Rectal smooth muscle tissue (tissue), 1 donor: ENCODE data around the gene CCER1.

Experiments used
- H3K27ac ChIP-seq: one replicate; pipeline ENCODE4 v1.7.0; 2013; ENCODE audit warnings: low read depth, low read length, inconsistent platforms
- H3K27me3 ChIP-seq: one replicate; pipeline ENCODE4 v1.7.0; 2013; ENCODE audit warnings: low read length; ENCODE audit not compliant: control insufficient read depth, insufficient read depth
- H3K36me3 ChIP-seq: one replicate; pipeline ENCODE4 v1.7.0; 2013; ENCODE audit warnings: low read length; ENCODE audit not compliant: control insufficient read depth, insufficient read depth
- H3K4me1 ChIP-seq: one replicate; pipeline ENCODE4 v1.7.0; 2013; ENCODE audit warnings: low read length; ENCODE audit not compliant: control insufficient read depth, insufficient read depth
- H3K4me3 ChIP-seq: one replicate; pipeline ENCODE4 v1.7.0; 2013; ENCODE audit warnings: low read length
- H3K9ac ChIP-seq: one replicate; pipeline ENCODE4 v1.7.0; 2013; ENCODE audit warnings: low read length

The CCER1 gene

GRCh38 chr12:90939382-90939781 is 15.6 kb downstream of the CCER1 start:
- Histone ChIP-seq H3K4me3 (no peak overlapping the region), H3K27me3 (no peaks in the 10 kb centered on the region), H3K4me1 (no peaks in the 10 kb centered on the region), H3K9ac (no peak overlapping the region), H3K27ac (no peak overlapping the region), H3K36me3 (no peaks in the 10 kb centered on the region)

GRCh38 chr12:90938451-90938850 is 16.5 kb downstream of the CCER1 start:
- no peaks in the 10 kb centered on the region for H3K27me3 ChIP-seq
- H3K27ac ChIP-seq, result no peak overlapping the region
- H3K36me3 ChIP-seq, result no peaks in the 10 kb centered on the region
- no peak overlapping the region for H3K9ac ChIP-seq
- H3K4me1 ChIP-seq, result no peaks in the 10 kb centered on the region
- no peak overlapping the region for H3K4me3 ChIP-seq

- H3K4me1 ChIP-seq, result no peaks in the 10 kb centered on the region
- H3K36me3 ChIP-seq, result no peaks in the 10 kb centered on the region
- no peaks in the 10 kb centered on the region for H3K27me3 ChIP-seq
- H3K9ac ChIP-seq, result no peak overlapping the region
- no peak overlapping the region for H3K27ac ChIP-seq
- H3K4me3 ChIP-seq, result no peak overlapping the region
These were observed 17.3 kb downstream of the CCER1 start for GRCh38 chr12:90937651-90938050.

- Histone ChIP-seq H3K27me3 (no peaks in the 10 kb centered on the region), H3K36me3 (no peaks in the 10 kb centered on the region), H3K27ac (no peak overlapping the region), H3K4me3 (no peak overlapping the region), H3K9ac (no peak overlapping the region), H3K4me1 (no peaks in the 10 kb centered on the region)
These were observed 18.6 kb downstream of the CCER1 start for GRCh38 chr12:90936230-90937005.

GRCh38 chr12:90925562-90925961 is 29.4 kb downstream of the CCER1 start:
- Histone ChIP-seq H3K9ac (no peak overlapping the region), H3K36me3 (no peaks in the 10 kb centered on the region), H3K4me3 (no peak overlapping the region), H3K27me3 (no peaks in the 10 kb centered on the region), H3K4me1 (no peaks in the 10 kb centered on the region), H3K27ac (no peak overlapping the region)

GRCh38 chr12:90924406-90924805 is 30.6 kb downstream of the CCER1 start:
- H3K4me3 ChIP-seq, result no peak overlapping the region
- no peak overlapping the region for H3K27ac ChIP-seq
- no peaks in the 10 kb centered on the region for H3K4me1 ChIP-seq
- no peaks in the 10 kb centered on the region for H3K27me3 ChIP-seq
- H3K9ac ChIP-seq, result no peak overlapping the region
- H3K36me3 ChIP-seq, result no peaks in the 10 kb centered on the region

GRCh38 chr12:90922145-90922627 is 32.8 kb downstream of the CCER1 start:
- Histone ChIP-seq H3K27me3 (no peaks in the 10 kb centered on the region), H3K4me3 (no peak overlapping the region), H3K27ac (no peak overlapping the region), H3K9ac (no peak overlapping the region), H3K36me3 (no peaks in the 10 kb centered on the region), H3K4me1 (no peaks in the 10 kb centered on the region)

GRCh38 chr12:90921536-90921935 is 33.4 kb downstream of the CCER1 start:
- Histone ChIP-seq H3K36me3 (no peaks in the 10 kb centered on the region), H3K27ac (no peak overlapping the region), H3K4me3 (no peak overlapping the region), H3K27me3 (no peaks in the 10 kb centered on the region), H3K4me1 (no peaks in the 10 kb centered on the region), H3K9ac (no peak overlapping the region)

- no peak overlapping the region for H3K27ac ChIP-seq
- no peaks in the 10 kb centered on the region for H3K36me3 ChIP-seq
- no peaks in the 10 kb centered on the region for H3K27me3 ChIP-seq
- no peak overlapping the region for H3K9ac ChIP-seq
- no peaks in the 10 kb centered on the region for H3K4me1 ChIP-seq
- H3K4me3 ChIP-seq, result no peak overlapping the region
These were observed 34.8 kb downstream of the CCER1 start for GRCh38 chr12:90920222-90920621.

GRCh38 chr12:90917431-90917830 is 37.5 kb downstream of the CCER1 start:
- H3K4me1 ChIP-seq, result no peaks in the 10 kb centered on the region
- no peak overlapping the region for H3K27ac ChIP-seq
- no peak overlapping the region for H3K9ac ChIP-seq
- no peaks in the 10 kb centered on the region for H3K36me3 ChIP-seq
- H3K27me3 ChIP-seq, result no peaks in the 10 kb centered on the region
- no peak overlapping the region for H3K4me3 ChIP-seq

- Histone ChIP-seq H3K27me3 (no peaks in the 10 kb centered on the region), H3K4me1 (no peaks in the 10 kb centered on the region), H3K9ac (no peak overlapping the region), H3K4me3 (no peak overlapping the region), H3K36me3 (no peaks in the 10 kb centered on the region), H3K27ac (no peak overlapping the region)
These were observed 38.5 kb downstream of the CCER1 start for GRCh38 chr12:90916516-90916915.

GRCh38 chr12:90915353-90915752 is 39.6 kb downstream of the CCER1 start:
- H3K27ac ChIP-seq, result no peak overlapping the region
- no peaks in the 10 kb centered on the region for H3K36me3 ChIP-seq
- H3K4me3 ChIP-seq, result no peak overlapping the region
- H3K27me3 ChIP-seq, result no peaks in the 10 kb centered on the region
- no peaks in the 10 kb centered on the region for H3K4me1 ChIP-seq
- no peak overlapping the region for H3K9ac ChIP-seq

- H3K4me1 ChIP-seq, result no peaks in the 10 kb centered on the region
- no peak overlapping the region for H3K9ac ChIP-seq
- H3K4me3 ChIP-seq, result no peak overlapping the region
- H3K36me3 ChIP-seq, result no peaks in the 10 kb centered on the region
- no peak overlapping the region for H3K27ac ChIP-seq
- no peaks in the 10 kb centered on the region for H3K27me3 ChIP-seq
These were observed 44.0 kb downstream of the CCER1 start for GRCh38 chr12:90910958-90911357.
